MCF 10A (cell line): Measurements from ENCODE around the gene MAML2. TPM values are rescaled to one million over a fixed set of nuclear protein-coding genes. Genes with fewer than 3 reads are reported as not detected.
A peak's percentile ranks its signal among the peaks of the same experiment; 100 is the strongest.

Experiments used
- BruUV-seq: library from RNA; stranded (reverse); fragments of 400-500 nt; replicated peaks from 2 replicates; lab custom pipeline; 2021; lab: Mats Ljungman, UMichigan
- CTCF ChIA-PET: fragments of 300-600 bp; sonication (Branson Sonifier 250); formaldehyde crosslinking; extraction: SDS; loops from one replicate; lab custom pipeline; 2021; ENCODE audit warnings: antibody characterized with exemption, inconsistent platforms; lab: Yijun Ruan, JAX
- POLR2A ChIA-PET: fragments of 300-600, 350-650 bp; sonication (Branson Sonifier 250); formaldehyde crosslinking; extraction: SDS; loops from one replicate; lab custom pipeline; 2020; ENCODE audit warnings: antibody characterized with exemption, inconsistent platforms; lab: Yijun Ruan, JAX
- DNase-seq: peaks from one replicate; pipeline ENCODE4 v3.0.0-alpha.2; 2018; ENCODE audit not compliant: unreplicated experiment
- H3K27ac Mint-ChIP-seq: one replicate; pipeline ENCODE4 v1.8.0; 2022; ENCODE audit warnings: mild to moderate bottlenecking, low read depth, mixed read lengths; ENCODE audit not compliant: unreplicated experiment
- H3K27me3 Mint-ChIP-seq: one replicate; pipeline ENCODE4 v1.8.0; 2022; ENCODE audit warnings: mixed read lengths; ENCODE audit not compliant: insufficient read depth, unreplicated experiment
- H3K36me3 Mint-ChIP-seq: one replicate; pipeline ENCODE4 v1.8.0; 2022; ENCODE audit warnings: mild to moderate bottlenecking, moderate library complexity, mixed read lengths; ENCODE audit not compliant: insufficient read depth, unreplicated experiment
- H3K4me1 Mint-ChIP-seq: one replicate; pipeline ENCODE4 v1.8.0; 2022; ENCODE audit warnings: mixed read lengths; ENCODE audit not compliant: insufficient read depth, unreplicated experiment
- H3K4me3 Mint-ChIP-seq: one replicate; pipeline ENCODE4 v1.8.0; 2022; ENCODE audit warnings: mild to moderate bottlenecking, moderate library complexity, mixed read lengths; ENCODE audit not compliant: unreplicated experiment
- H3K9me3 Mint-ChIP-seq: one replicate; pipeline ENCODE4 v1.8.0; 2022; ENCODE audit warnings: mixed read lengths; ENCODE audit not compliant: unreplicated experiment
- CTCF ChIP-seq: fragments of 200-600 bp; IDR thresholded peaks from one replicate; pipeline ENCODE4 v1.8.0; 2022; ENCODE audit warnings: antibody characterized with exemption, mild to moderate bottlenecking; ENCODE audit not compliant: unreplicated experiment
- intact Hi-C: fragments of 100-400 bp; cut with micrococcal nuclease; formaldehyde crosslinking; loops from 2 replicates; pipeline ENCODE4 v1.14.1; 2022
- total RNA-seq: library from RNA; stranded (reverse); gene quantifications from 2 replicates; pipeline ENCODE4 v1.2.3, GENCODE V29; 2022

Gene MAML2
- total RNA-seq, 1 experiment from 2014 or later: 8.6 TPM

GRCh38 chr11:96062134-96062533 lies 280.9 kb downstream of the MAML2 start:
- H3K4me1 Mint-ChIP-seq: no peaks in the 10 kb centered on the region
- H3K9me3 Mint-ChIP-seq: no peaks in the 10 kb centered on the region
- H3K4me3 Mint-ChIP-seq: no peak overlapping the region
- ChIA-PET POLR2A (no interaction called here), CTCF (interaction anchor here (1.2 to 5.9 kb wide), 2 partner anchors 8 to 280 kb away, joined by 4 to 34 read pairs; partner anchors contain the start of gene MAML2)
- no peaks in the 10 kb centered on the region for H3K27me3 Mint-ChIP-seq
- BruUV-seq: no TSS peak
- H3K36me3 Mint-ChIP-seq: peaks cover 4% of the 10 kb centered on the region
- TF ChIP-seq CTCF: no peak
- intact Hi-C loops: no loop called here
- no peak for DNase-seq
- H3K27ac Mint-ChIP-seq: no peak overlapping the region

GRCh38 chr11:96061730-96062129 lies 281.3 kb downstream of the MAML2 start:
- Mint-ChIP-seq H3K4me1 (no peaks in the 10 kb centered on the region), H3K27me3 (no peaks in the 10 kb centered on the region), H3K27ac (no peak overlapping the region), H3K36me3 (peaks cover 4% of the 10 kb centered on the region), H3K4me3 (no peak overlapping the region), H3K9me3 (no peaks in the 10 kb centered on the region)
- no peak for DNase-seq
- intact Hi-C loops: no loop called here
- CTCF ChIA-PET: interaction anchor here (1.2 to 5.9 kb wide), 3 partner anchors 9 to 332 kb away, joined by 3 to 34 read pairs (median 4); partner anchors contain the start of gene MAML2
- no peak for TF ChIP-seq CTCF
- POLR2A ChIA-PET: interaction anchor here (1.5 kb wide), 1 partner anchor 281 kb away, joined by 7 read pairs; the partner anchor contains the start of gene MAML2
- BruUV-seq: no TSS peak

GRCh38 chr11:96061069-96061468 lies 281.9 kb downstream of the MAML2 start:
- no peak for DNase-seq
- no peaks in the 10 kb centered on the region for H3K27me3 Mint-ChIP-seq
- POLR2A ChIA-PET: interaction anchor here (1.5 kb wide), 1 partner anchor 282 kb away, joined by 7 read pairs; the partner anchor contains the start of gene MAML2
- intact Hi-C loops: no loop called here
- no peaks in the 10 kb centered on the region for H3K4me1 Mint-ChIP-seq
- H3K36me3 Mint-ChIP-seq: peaks cover 4% of the 10 kb centered on the region
- no peak overlapping the region for H3K27ac Mint-ChIP-seq
- no TSS peak for BruUV-seq
- no peaks in the 10 kb centered on the region for H3K9me3 Mint-ChIP-seq
- no peak for TF ChIP-seq CTCF
- H3K4me3 Mint-ChIP-seq: no peak overlapping the region
- CTCF ChIA-PET: interaction anchor here (0.7 to 5.9 kb wide), 3 partner anchors 9 to 333 kb away, joined by 3 to 34 read pairs (median 3); partner anchors contain the start of gene MAML2

GRCh38 chr11:96057502-96057901 lies 285.5 kb downstream of the MAML2 start:
- Mint-ChIP-seq H3K27ac (peak overlapping the region; percentile 55), H3K4me1 (peaks cover 11% of the 10 kb centered on the region), H3K4me3 (no peak overlapping the region), H3K27me3 (no peaks in the 10 kb centered on the region), H3K9me3 (no peaks in the 10 kb centered on the region), H3K36me3 (no peaks in the 10 kb centered on the region)
- intact Hi-C loops: loop anchor here (5.0 kb wide), 3 partner anchors 130 to 210 kb away; no protein-coding TSS in a partner anchor
- POLR2A ChIA-PET: interaction anchor here (0.7 kb wide), 1 partner anchor 213 kb away, joined by 3 read pairs; no protein-coding TSS in a partner anchor
- no peak for TF ChIP-seq CTCF
- DNase-seq: no peak
- no TSS peak for BruUV-seq
- CTCF ChIA-PET: interaction anchor here (0.6 to 9.5 kb wide), 4 partner anchors 10 to 325 kb away, joined by 3 to 200 read pairs (median 4); partner anchors contain the start of gene MAML2
